Small intestine (tissue), 7 donors: Measurements from ENCODE around the gene CABLES2. TPM values are rescaled to one million over a fixed set of nuclear protein-coding genes. Genes with fewer than 3 reads are reported as not detected.

Source experiments
- DNase-seq, 2 donors: peaks; one replicate each; pipeline versions ENCODE4 v3.0.0 to v3.0.0-alpha.2; 2013
- FAIRE-seq: peaks from 2 replicates; lab custom pipeline; 2012; peaks lifted over from hg19 to GRCh38; lab: Jason Lieb, UNC
- H3K27ac ChIP-seq, 3 donors: one replicate each; pipeline ENCODE4 v1.5.1; 2013; ENCODE audit warnings: low read length in 2 of 3, mild to moderate bottlenecking in 2 of 3, control low read depth in 1 of 3, inconsistent platforms in 1 of 3, low read depth in 1 of 3, moderate library complexity in 1 of 3
- H3K27me3 ChIP-seq, 3 donors: one replicate each; pipeline ENCODE4 v1.6.1; 2013; ENCODE audit warnings: low read length in 3 of 3, inconsistent platforms in 1 of 3; ENCODE audit not compliant: control insufficient read depth in 3 of 3, insufficient read depth in 3 of 3
- H3K36me3 ChIP-seq, 3 donors: one replicate each; pipeline ENCODE4 v1.6.1; 2013; ENCODE audit warnings: low read length in 3 of 3, inconsistent platforms in 1 of 3, low read depth in 1 of 3, mild to moderate bottlenecking in 1 of 3, moderate library complexity in 1 of 3; ENCODE audit not compliant: control insufficient read depth in 3 of 3, insufficient read depth in 2 of 3
- H3K4me1 ChIP-seq, 3 donors: one replicate each; pipeline ENCODE4 v1.6.1; 2013; ENCODE audit warnings: low read length in 2 of 3, inconsistent platforms in 1 of 3, low read depth in 1 of 3, mild to moderate bottlenecking in 1 of 3, moderate library complexity in 1 of 3; ENCODE audit not compliant: control insufficient read depth in 3 of 3, insufficient read depth in 2 of 3
- H3K4me3 ChIP-seq, 3 donors: one replicate each; pipeline ENCODE4 v1.5.1; 2013; ENCODE audit warnings: low read length in 3 of 3, control low read depth in 1 of 3, inconsistent platforms in 1 of 3, low read depth in 1 of 3, mild to moderate bottlenecking in 1 of 3, moderate library complexity in 1 of 3
- H3K9me3 ChIP-seq, 2 donors: one replicate each; pipeline ENCODE4 v1.6.1; 2013; ENCODE audit warnings: low read depth in 1 of 2, low read length in 1 of 2; ENCODE audit not compliant: control insufficient read depth in 2 of 2, insufficient read depth in 1 of 2
- WGBS, 3 donors: extraction: QIAGEN DNeasy Blood & Tissue Kit; methylation state at CpG; one replicate each; pipeline ENCODE4 v1.1.7; 2013; 5-methylcytosine and 5-hydroxymethylcytosine counted together
- polyA plus RNA-seq, 4 donors: library from polyadenylated mRNA; stranded (reverse) in 3 of 4; unstranded in 1 of 4; fragments of 200-250 nt in 3 of 4; fragments of 120-200 nt in 1 of 4; gene quantifications; one replicate each; pipeline versions ENCODE4 v1.2.1 to v1.2.3, GENCODE V29; 2013
- donor health status: healthy with polysubstance abuse.
- donor health status: control.
- donor health status: control.
- donor health status: Bipolar disorder and iron deficiency.
- donor health status: healthy.

The CABLES2 gene
- polyA plus RNA-seq, 4 donors = 1.3 to 7.9 (median 3.5) TPM

DNA sequence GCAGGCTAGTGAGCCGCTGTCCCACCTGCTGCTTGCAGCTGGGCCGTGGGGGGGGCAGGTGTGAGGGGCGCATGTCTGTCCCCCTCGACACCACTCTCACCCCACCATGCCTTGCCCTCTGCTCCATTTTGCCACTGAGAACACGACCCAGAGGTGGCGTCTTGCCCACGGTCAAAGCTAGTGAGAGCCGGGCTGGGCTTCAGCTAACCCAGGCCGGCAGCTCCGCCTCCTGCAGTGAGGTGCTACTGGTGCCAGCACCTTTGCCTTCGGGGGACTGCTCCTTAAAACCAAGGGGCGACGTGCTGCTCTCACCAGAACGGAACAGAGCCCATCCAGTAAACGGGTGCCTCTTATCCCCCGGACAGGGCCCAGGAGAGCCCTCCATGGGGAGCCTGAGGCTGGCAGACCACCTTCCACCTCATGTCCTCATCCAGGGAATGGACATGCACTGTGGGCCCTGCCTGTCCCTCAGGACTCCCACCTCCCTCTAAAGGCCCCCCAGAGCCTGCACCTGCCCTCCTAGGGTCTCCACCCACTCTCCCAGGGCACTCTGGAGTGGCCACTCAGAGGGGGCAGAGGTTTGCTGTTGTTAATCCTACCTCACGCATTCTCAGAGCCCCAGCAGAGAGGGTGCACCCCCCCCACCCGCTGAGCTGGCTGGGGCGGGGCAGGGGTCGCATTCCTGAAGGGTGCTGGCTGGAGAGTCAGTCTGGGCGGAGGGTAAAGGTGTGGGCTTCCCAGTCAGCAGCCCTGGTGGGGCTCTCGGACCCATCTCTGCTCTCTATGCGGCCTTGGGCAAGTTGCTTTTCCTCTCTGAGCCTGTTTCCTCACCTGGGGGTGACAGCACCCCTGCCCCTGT is 17.4 kb upstream of the CABLES2 start:
- Histone ChIP-seq H3K27me3 (no peaks in the 10 kb centered on the region), H3K9me3 (no peaks in the 10 kb centered on the region), H3K27ac (no peak overlapping the region), H3K4me3 (no peak overlapping the region), H3K36me3 (peaks cover 0 to 35% (median 0%) of the 10 kb centered on the region in 3 donors), H3K4me1 (peaks cover 0 to 62% (median 0%) of the 10 kb centered on the region in 3 donors)
- FAIRE-seq = no peak
- peak in 1 of 2 donors; percentile 41 for DNase-seq
- WGBS, 3 donors = 65 to 70% (median 69%) methylated on average over 23 of the region's 23 CpGs

GRCh38 chr20:62423326-62423706 is 16.2 kb upstream of the CABLES2 start:
- WGBS, 3 donors = 47 to 61% (median 53%) methylated on average over 9 to 10 of the region's 10 CpGs
- Histone ChIP-seq H3K27ac (peak overlapping the region in 1 of 3 donors; percentile 4), H3K4me1 (peaks cover 0 to 51% (median 0%) of the 10 kb centered on the region in 3 donors)

DNA sequence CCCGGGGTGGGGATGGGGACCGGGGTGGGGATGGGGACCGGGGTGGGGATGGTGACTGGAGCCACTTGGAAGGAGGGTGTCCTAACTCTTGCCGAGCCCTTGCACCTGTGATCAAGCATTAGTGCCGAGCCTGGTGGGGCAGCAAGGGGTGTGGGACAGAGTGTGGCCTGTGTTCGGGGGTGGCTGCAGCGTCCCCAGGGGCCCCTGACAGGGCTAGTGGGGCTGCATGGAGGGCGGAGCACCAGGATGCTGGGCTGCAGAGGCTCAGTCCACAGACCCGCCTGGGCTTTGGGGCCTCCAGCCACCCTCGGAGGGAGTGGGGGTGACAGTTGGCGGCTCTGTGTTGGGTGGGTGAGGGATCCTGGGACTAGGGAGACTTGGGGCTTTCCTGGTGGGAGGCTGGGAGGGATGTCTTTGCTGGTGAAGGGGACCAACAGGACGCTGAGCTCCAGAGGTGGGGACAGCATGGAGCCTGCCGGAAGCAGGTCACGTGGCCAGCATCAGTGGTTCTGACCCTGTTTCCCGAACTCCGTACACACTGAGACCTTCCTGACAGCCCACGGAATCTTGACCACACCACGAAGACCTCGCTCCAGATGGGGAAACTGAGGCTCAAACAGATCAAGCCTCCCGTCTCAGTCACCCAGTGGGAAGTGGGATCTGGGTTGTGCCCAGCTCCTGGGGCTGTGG is 15.7 kb upstream of the CABLES2 start:
- FAIRE-seq (no peak), DNase-seq (no peak)
- 80 to 85% (median 85%) methylated on average over 20 of the region's 20 CpGs for WGBS, 3 donors
- no peaks in the 10 kb centered on the region for H3K9me3 ChIP-seq
- peaks cover 0 to 49% (median 0%) of the 10 kb centered on the region in 3 donors for H3K36me3 ChIP-seq
- no peak overlapping the region for H3K4me3 ChIP-seq
- H3K27ac ChIP-seq = no peak overlapping the region
- no peaks in the 10 kb centered on the region for H3K27me3 ChIP-seq
- H3K4me1 ChIP-seq = peaks cover 0 to 45% (median 0%) of the 10 kb centered on the region in 3 donors

More at GRCh38 chr20:62423326-62423706, 16.2 kb upstream of the CABLES2 start:
- FAIRE-seq (no peak), DNase-seq (peak in 1 of 2 donors; percentile 71)
- no peaks in the 10 kb centered on the region for H3K27me3 ChIP-seq
- H3K4me3 ChIP-seq = no peak overlapping the region
- no peaks in the 10 kb centered on the region for H3K9me3 ChIP-seq
- peaks cover 0 to 43% (median 0%) of the 10 kb centered on the region in 3 donors for H3K36me3 ChIP-seq

DNA sequence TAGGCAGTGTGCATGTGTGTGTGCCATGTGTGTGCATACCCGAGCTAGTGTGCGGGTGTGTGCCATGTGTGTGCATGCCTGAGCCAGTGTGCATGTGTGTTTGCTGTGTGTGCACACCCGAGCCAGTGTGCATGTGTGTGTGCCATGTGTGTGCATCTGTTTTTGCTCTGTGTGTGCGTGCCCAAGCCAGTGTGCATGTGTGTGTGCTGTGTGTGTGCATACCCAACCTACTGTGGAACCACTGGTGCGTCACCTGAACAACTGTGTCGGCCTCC is 14.6 kb upstream of the CABLES2 start:
- Histone ChIP-seq H3K4me1 (peaks cover 0 to 34% (median 0%) of the 10 kb centered on the region in 3 donors), H3K27me3 (no peaks in the 10 kb centered on the region), H3K36me3 (peaks cover 0 to 55% (median 0%) of the 10 kb centered on the region in 3 donors), H3K4me3 (no peak overlapping the region), H3K9me3 (no peaks in the 10 kb centered on the region), H3K27ac (no peak overlapping the region)
- no peak for FAIRE-seq
- 79 to 87% (median 86%) methylated on average over 6 of the region's 6 CpGs for WGBS, 3 donors
- no peak for DNase-seq

DNA sequence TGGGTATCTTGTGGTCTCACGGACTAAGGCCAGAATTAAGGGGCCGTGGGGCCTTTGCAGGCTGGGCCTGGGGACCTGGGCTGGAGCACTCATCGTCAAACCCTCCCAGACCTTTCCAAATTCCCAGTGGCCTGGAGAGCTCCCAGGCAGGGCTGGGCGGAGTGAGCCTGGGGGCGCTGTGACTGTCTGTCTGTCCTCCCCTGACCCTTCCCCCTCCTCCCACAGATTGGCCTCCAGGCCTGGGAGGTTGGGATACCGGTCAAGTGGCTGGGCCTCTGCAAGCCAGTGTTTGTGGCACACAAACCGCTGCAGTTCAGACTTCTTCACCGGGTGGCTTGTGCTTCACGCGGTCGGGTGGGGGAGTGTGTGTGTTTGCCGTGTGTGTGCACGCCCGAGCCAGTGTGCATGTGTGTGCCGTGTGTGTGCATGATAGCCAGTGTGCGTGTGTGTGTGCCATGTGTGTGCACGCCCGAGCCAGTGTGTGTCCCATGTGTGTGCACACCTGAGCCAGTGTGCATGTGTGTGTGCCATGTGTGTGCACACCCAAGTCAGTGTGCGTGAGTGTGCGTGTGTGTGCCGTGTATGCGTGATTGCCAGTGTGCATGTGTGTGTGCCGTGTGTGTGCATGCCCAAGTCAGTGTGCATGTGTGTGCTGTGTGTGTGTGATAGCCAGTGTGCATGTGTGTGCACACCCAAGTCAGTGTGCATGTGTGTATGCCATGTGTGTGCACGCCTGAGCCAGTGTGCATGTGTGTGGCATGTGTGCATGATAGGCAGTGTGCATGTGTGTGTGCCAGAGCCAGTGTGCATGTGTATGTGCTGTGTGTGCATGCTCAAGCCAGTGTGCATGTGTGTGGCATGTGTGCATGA is 14.0 kb upstream of the CABLES2 start:
- 87 to 90% (median 89%) methylated on average over 24 of the region's 24 CpGs for WGBS, 3 donors
- DNase-seq (no peak), FAIRE-seq (no peak)

DNA sequence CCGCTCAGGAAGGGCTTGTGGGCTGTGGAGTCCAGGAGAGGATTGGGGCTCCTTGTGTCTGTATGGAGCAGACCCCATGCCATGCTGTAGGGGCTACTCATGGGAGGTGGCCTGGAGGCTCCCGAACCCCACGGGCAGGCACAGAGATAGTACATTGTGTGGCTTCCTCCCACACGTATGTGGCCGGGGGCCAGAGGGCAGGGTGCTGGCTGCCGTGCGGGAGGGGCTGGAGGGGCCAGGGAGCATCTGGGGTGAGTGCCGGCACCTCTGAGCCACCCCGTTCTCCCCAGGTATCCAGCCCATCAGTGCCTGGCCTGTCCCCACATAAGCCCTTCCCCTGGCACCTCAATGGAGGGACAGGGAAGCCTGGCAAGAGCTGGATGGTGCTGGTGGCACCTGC is 12.7 kb upstream of the CABLES2 start:
- no peak overlapping the region for H3K4me3 ChIP-seq
- no peak for FAIRE-seq
- 57 to 76% (median 73%) methylated on average over 9 of the region's 9 CpGs for WGBS, 3 donors

More for the DNA sequence above, 14.0 kb upstream of the CABLES2 start:
- no peak overlapping the region for H3K4me3 ChIP-seq
- peaks cover 0 to 60% (median 0%) of the 10 kb centered on the region in 3 donors for H3K36me3 ChIP-seq
- H3K27me3 ChIP-seq = no peaks in the 10 kb centered on the region
- peaks cover 0 to 28% (median 0%) of the 10 kb centered on the region in 3 donors for H3K4me1 ChIP-seq
- H3K27ac ChIP-seq = no peak overlapping the region
- no peaks in the 10 kb centered on the region for H3K9me3 ChIP-seq

GRCh38 chr20:62418709-62419487 is 11.8 kb upstream of the CABLES2 start:
- FAIRE-seq (no peak), DNase-seq (no peak)
- 71 to 80% (median 74%) methylated on average over 19 of the region's 19 CpGs for WGBS, 3 donors
- H3K4me3 ChIP-seq = no peak overlapping the region
- H3K36me3 ChIP-seq = peaks cover 0 to 68% (median 0%) of the 10 kb centered on the region in 3 donors
- no peaks in the 10 kb centered on the region for H3K27me3 ChIP-seq
- no peak overlapping the region for H3K27ac ChIP-seq
- no peaks in the 10 kb centered on the region for H3K9me3 ChIP-seq
- H3K4me1 ChIP-seq = peaks cover 0 to 32% (median 2%) of the 10 kb centered on the region in 3 donors

More for the DNA sequence above, 12.7 kb upstream of the CABLES2 start:
- Histone ChIP-seq H3K36me3 (peaks cover 0 to 63% (median 0%) of the 10 kb centered on the region in 3 donors), H3K27me3 (no peaks in the 10 kb centered on the region), H3K27ac (no peak overlapping the region), H3K4me1 (peaks cover 0 to 32% (median 0%) of the 10 kb centered on the region in 3 donors), H3K9me3 (no peaks in the 10 kb centered on the region)
- no peak for DNase-seq
